ENCODE measurements around the gene CPLANE2. TPM values are rescaled to one million over a fixed set of nuclear protein-coding genes. Genes with fewer than 3 reads are reported as not detected.

Gene CPLANE2
- total RNA-seq, 1 experiment from 2014 or later: 6.3 TPM

DNA sequence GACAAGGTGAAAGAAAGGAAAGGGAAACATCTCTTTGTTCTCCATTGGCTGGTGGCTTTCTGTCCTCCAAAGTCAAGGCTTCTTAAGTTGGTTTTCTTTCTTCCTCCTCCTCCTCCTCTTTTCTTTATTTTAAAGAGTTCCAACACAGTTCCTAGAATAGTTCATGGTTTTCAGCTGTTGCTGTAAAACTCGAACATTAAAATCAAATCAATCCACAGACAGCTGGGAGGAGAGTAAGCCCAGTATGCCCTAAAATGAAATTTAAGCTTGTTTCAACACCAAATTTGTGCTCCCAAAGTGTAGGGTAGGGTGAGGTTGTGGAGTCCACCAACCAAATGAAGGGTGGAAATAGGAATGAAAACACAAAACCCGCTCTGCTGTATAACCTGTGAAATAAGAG is 10.5 kb upstream of the CPLANE2 start:
- Histone ChIP-seq H2BK15ac (ENCODE audit: low read depth, low read length) (no peak overlapping the region), H2BK120ac (ENCODE audit: low read depth, low read length, poor library complexity, severe bottlenecking) (no peak overlapping the region), H3K27me3 (ENCODE audit: insufficient read depth, low read length) (no peaks in the 10 kb centered on the region), H2BK20ac (ENCODE audit: low read depth, low read length, poor library complexity, severe bottlenecking) (no peak overlapping the region), H2AK5ac (ENCODE audit: insufficient read length, low read length) (no peak overlapping the region), H3K9ac (ENCODE audit: extremely low read depth, insufficient read length, low read length) (no peak overlapping the region), H3K27ac (ENCODE audit: insufficient read length, low read depth, low read length) (no peak overlapping the region), H2BK12ac (ENCODE audit: insufficient read length, low read depth, low read length) (no peak overlapping the region), H3T11ph (ENCODE audit: low read length) (no peak overlapping the region), H3K18ac (ENCODE audit: insufficient read length, low read depth, low read length) (no peak overlapping the region), H3K4me1 (ENCODE audit: insufficient read depth, low read length) (no peaks in the 10 kb centered on the region), H4K8ac (replicated peaks; ENCODE audit: insufficient read length, low read depth, low read length) (no peak overlapping the region), H3K23me2 (ENCODE audit: insufficient read length, low read depth, low read length, poor library complexity, severe bottlenecking) (no peaks in the 10 kb centered on the region), H3K79me2 (ENCODE audit: insufficient read depth, low read length) (no peaks in the 10 kb centered on the region), H3K4ac (ENCODE audit: low read depth, low read length) (no peak overlapping the region), H3K79me1 (ENCODE audit: insufficient read depth, low read depth, low read length, poor library complexity, severe bottlenecking) (no peaks in the 10 kb centered on the region), H4K20me1 (ENCODE audit: control insufficient read depth, insufficient read depth, insufficient read length) (no peaks in the 10 kb centered on the region), H2BK5ac (ENCODE audit: insufficient read length, low read length) (no peak overlapping the region), H3K23ac (ENCODE audit: insufficient read length, low read depth, low read length) (no peak overlapping the region), H3K9me3 (ENCODE audit: control insufficient read depth, low read depth, low read length) (no peaks in the 10 kb centered on the region), H3K14ac (ENCODE audit: insufficient read depth, low read length) (no peak overlapping the region), H3K56ac (ENCODE audit: insufficient read length, low read depth, low read length) (no peak overlapping the region), H4K5ac (ENCODE audit: insufficient read length, low read depth, low read length) (no peak overlapping the region), H3K4me2 (ENCODE audit: insufficient read depth, insufficient read length, low read length) (no peak overlapping the region), H4K91ac (ENCODE audit: insufficient read length, low read depth, low read length) (no peak overlapping the region), H2AFZ (ENCODE audit: low read length) (no peak overlapping the region)
- Mint-ChIP-seq H3K4me3 (no peak overlapping the region), H3K27ac (no peak overlapping the region; a peak in 1 of 7 replicates), H3K9me3 (no peaks in the 10 kb centered on the region), H3K27me3 (ENCODE audit: low read depth) (no peaks in the 10 kb centered on the region), H3K36me3 (ENCODE audit: insufficient read depth in 1 of 3, low read depth in 3 of 3) (peaks cover 2 to 27% (median 14%) of the 10 kb centered on the region in 3 experiments; a peak in 6 of 7 replicates), H3K4me1 (peaks cover 3 to 4% of the 10 kb centered on the region in 2 experiments)
- WGBS (ENCODE audit: extremely low coverage, insufficient read length, low lambda C conversion rate): no CpG with 5 or more reads among the region's 2 CpGs
- no peak for DNase-seq
- no peak for TF ChIP-seq CTCF (conservative IDR thresholded peaks at IDR 0.05)

All from H9 (cell line).